HFFc6 (cell line): ENCODE data around the gene NEIL1. TPM values are rescaled to one million over a fixed set of nuclear protein-coding genes. Genes with fewer than 3 reads are reported as not detected.
"Not testable (repeated sequence)": the region's sequence is repeated elsewhere in the genome, so short reads cannot be mapped to it uniquely, and the experiment has no call there.

Experiments
- DNase-seq: peaks from one replicate; pipeline ENCODE4 v3.0.0-alpha.2; 2018
- H3K27ac Mint-ChIP-seq: 2 replicates; pipeline ENCODE4 v1.8.0; 2020; ENCODE audit warnings: mild to moderate bottlenecking, mixed read lengths
- H3K27me3 Mint-ChIP-seq: 2 replicates; pipeline ENCODE4 v1.8.0; 2021; ENCODE audit warnings: mild to moderate bottlenecking, moderate library complexity, mixed read lengths; ENCODE audit not compliant: insufficient read depth
- H3K36me3 Mint-ChIP-seq: 2 replicates; pipeline ENCODE4 v1.8.0; 2021; ENCODE audit warnings: low read depth, mixed read lengths
- H3K4me1 Mint-ChIP-seq: 2 replicates; pipeline ENCODE4 v1.8.0; 2020; ENCODE audit warnings: low read depth, mixed read lengths
- H3K4me3 Mint-ChIP-seq: 2 replicates; pipeline ENCODE4 v1.8.0; 2020; ENCODE audit warnings: mild to moderate bottlenecking, moderate library complexity, mixed read lengths
- H3K9me3 Mint-ChIP-seq: 2 replicates; pipeline ENCODE4 v1.8.0; 2020; ENCODE audit warnings: mild to moderate bottlenecking, mixed read lengths
- total RNA-seq, 6 experiments: library from RNA; stranded (reverse); fragmentation: NEBNext Ultra II Directional; extraction: Animal tissue kit (Norgen Biotek cat#: 25700); gene quantifications; 2 replicates in 1 of 6; 3 replicates in 5 of 6; pipeline ENCODE4 v1.2.3, GENCODE V29; 2021
- TF ChIP-seq, protein P1 (sequence below): fragments of 200-600 bp; sonication (generic); IDR thresholded peaks from 2 replicates; pipeline ENCODE4 v1.5.0; 2021; ENCODE audit warnings: antibody characterized with exemption, mild to moderate bottlenecking

NEIL1 gene
- total RNA-seq, 6 experiments from 2014 or later: 0.83 to 3.6 (median 2.4) TPM

- Mint-ChIP-seq H3K27ac (peak overlapping the region; percentile 94), H3K4me1 (peaks cover 22% of the 10 kb centered on the region), H3K36me3 (peaks cover 15% of the 10 kb centered on the region; the same call in 1 of the 2 replicates), H3K4me3 (peak overlapping the region; percentile 97), H3K27me3 (peaks cover 10% of the 10 kb centered on the region), H3K9me3 (no peaks in the 10 kb centered on the region)
- DNase-seq: no peak
- TF ChIP-seq, protein P1, sequence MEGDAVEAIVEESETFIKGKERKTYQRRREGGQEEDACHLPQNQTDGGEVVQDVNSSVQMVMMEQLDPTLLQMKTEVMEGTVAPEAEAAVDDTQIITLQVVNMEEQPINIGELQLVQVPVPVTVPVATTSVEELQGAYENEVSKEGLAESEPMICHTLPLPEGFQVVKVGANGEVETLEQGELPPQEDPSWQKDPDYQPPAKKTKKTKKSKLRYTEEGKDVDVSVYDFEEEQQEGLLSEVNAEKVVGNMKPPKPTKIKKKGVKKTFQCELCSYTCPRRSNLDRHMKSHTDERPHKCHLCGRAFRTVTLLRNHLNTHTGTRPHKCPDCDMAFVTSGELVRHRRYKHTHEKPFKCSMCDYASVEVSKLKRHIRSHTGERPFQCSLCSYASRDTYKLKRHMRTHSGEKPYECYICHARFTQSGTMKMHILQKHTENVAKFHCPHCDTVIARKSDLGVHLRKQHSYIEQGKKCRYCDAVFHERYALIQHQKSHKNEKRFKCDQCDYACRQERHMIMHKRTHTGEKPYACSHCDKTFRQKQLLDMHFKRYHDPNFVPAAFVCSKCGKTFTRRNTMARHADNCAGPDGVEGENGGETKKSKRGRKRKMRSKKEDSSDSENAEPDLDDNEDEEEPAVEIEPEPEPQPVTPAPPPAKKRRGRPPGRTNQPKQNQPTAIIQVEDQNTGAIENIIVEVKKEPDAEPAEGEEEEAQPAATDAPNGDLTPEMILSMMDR: no peak
These were observed 21.9 kb downstream of the NEIL1 start for GRCh38 chr15:75368689-75369239.

DNA sequence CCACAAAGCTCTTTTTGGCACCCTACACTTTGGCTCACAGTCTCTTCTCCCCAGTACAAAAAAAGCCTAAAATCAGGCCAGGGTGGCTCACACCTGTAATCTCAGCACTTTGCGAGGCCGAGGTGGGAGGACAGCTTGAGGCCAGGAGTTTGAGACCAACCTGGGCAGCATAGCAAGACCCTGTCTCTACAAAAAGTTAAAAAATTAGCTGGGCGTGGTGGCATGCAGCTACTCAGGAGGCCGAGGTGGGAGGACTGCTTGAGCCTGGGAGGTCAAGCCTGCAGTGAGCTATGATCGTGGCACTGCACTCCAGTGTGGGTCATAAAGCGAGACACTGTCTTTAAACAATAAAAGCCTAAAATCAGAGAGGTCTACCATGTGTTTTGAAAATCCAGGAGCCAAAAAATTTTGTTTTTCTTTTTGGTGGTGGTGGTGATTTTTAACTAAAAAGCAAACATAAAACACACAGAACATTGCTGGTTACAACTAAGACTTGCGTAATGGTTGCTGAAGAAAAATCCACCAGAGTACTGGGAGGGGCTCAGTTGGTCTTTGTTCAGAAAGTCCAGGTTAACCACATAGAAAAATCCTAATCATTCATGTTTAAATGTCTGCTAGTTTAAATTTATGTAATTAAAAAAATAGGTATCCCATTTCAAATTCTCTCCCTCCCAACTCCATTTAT lies 23.2 kb downstream of the NEIL1 start:
- peaks cover 9% of the 10 kb centered on the region for H3K27me3 Mint-ChIP-seq
- TF ChIP-seq, protein P1: no peak
- DNase-seq: no peak
- no peaks in the 10 kb centered on the region for H3K9me3 Mint-ChIP-seq
- peak overlapping the region; percentile 94; the same call in 1 of the 2 replicates for H3K27ac Mint-ChIP-seq
- H3K4me3 Mint-ChIP-seq: peak overlapping the region; percentile 97
- H3K4me1 Mint-ChIP-seq: peaks cover 22% of the 10 kb centered on the region
- peaks cover 14% of the 10 kb centered on the region; the same call in 1 of the 2 replicates for H3K36me3 Mint-ChIP-seq

DNA sequence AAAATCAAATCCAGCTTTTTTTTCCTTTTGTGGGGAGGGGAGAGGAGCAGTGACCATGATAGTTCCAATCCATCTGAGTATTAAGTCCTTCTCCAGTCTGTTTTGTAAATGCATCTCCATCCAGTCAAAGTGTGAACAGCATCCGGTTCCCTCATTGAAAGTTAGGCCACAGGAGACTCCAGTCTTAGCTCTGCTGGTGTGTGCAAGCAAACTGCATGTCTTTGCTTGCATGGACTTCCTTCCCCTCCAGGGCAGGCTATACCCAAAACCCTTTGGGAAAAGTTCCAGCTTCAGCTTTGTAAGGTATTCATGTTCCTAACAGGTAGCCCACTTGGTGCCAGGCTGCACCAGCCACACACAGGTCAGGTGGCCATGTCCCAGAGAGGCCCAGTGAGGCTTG lies 24.6 kb downstream of the NEIL1 start:
- peaks cover 22% of the 10 kb centered on the region for H3K4me1 Mint-ChIP-seq
- peaks cover 10% of the 10 kb centered on the region for H3K27me3 Mint-ChIP-seq
- no peak overlapping the region for H3K4me3 Mint-ChIP-seq
- no peak for DNase-seq
- no peak overlapping the region for H3K27ac Mint-ChIP-seq
- TF ChIP-seq, protein P1: no peak
- H3K36me3 Mint-ChIP-seq: peaks cover 21% of the 10 kb centered on the region; the same call in 1 of the 2 replicates
- H3K9me3 Mint-ChIP-seq: no peaks in the 10 kb centered on the region

- H3K4me3 Mint-ChIP-seq: no peak overlapping the region
- H3K9me3 Mint-ChIP-seq: no peaks in the 10 kb centered on the region
These were observed 25.3 kb downstream of the NEIL1 start for GRCh38 chr15:75371901-75372688.

GRCh38 chr15:75380773-75381172 lies 33.9 kb downstream of the NEIL1 start:
- no peak overlapping the region for H3K4me3 Mint-ChIP-seq
- H3K9me3 Mint-ChIP-seq: no peaks in the 10 kb centered on the region
- peaks cover 23% of the 10 kb centered on the region for H3K36me3 Mint-ChIP-seq
- TF ChIP-seq, protein P1: no peak
- H3K4me1 Mint-ChIP-seq: no peaks in the 10 kb centered on the region
- H3K27me3 Mint-ChIP-seq: peaks cover 1% of the 10 kb centered on the region; the same call in 1 of the 2 replicates
- DNase-seq: no peak
- no peak overlapping the region for H3K27ac Mint-ChIP-seq

More at GRCh38 chr15:75371901-75372688, 25.3 kb downstream of the NEIL1 start:
- Mint-ChIP-seq H3K4me1 (peaks cover 22% of the 10 kb centered on the region), H3K27ac (no peak overlapping the region), H3K36me3 (peaks cover 21% of the 10 kb centered on the region; the same call in 1 of the 2 replicates), H3K27me3 (peaks cover 10% of the 10 kb centered on the region)
- TF ChIP-seq, protein P1: no peak
- no peak for DNase-seq

- not testable (repeated sequence) for H3K27me3 Mint-ChIP-seq, H3K4me1 Mint-ChIP-seq, H3K9me3 Mint-ChIP-seq, H3K27ac Mint-ChIP-seq, H3K4me3 Mint-ChIP-seq, DNase-seq
- H3K36me3 Mint-ChIP-seq: peaks cover 25% of the 10 kb centered on the region
These were observed 37.1 kb downstream of the NEIL1 start for GRCh38 chr15:75383986-75384385.
